Tibial nerve (tissue), 4 donors: ENCODE data around the gene GFRAL. TPM values are rescaled to one million over a fixed set of nuclear protein-coding genes. Genes with fewer than 3 reads are reported as not detected.

Experiments
- DNase-seq, 2 donors: peaks; one replicate each; pipeline ENCODE4 v3.0.0-alpha.2; 2019; ENCODE audit warnings: low spot score in 2 of 2
- H3K27ac ChIP-seq, 4 donors: fragments of 200-600 bp; sonication (generic) in 3 of 4; one replicate each; pipeline ENCODE4 v1.5.1; 2017 to 2019; ENCODE audit warnings: mild to moderate bottlenecking in 1 of 4
- H3K27me3 ChIP-seq, 2 donors: fragments of 200-600 bp; sonication (generic) in 1 of 2; one replicate each; pipeline versions ENCODE4 v1.5.1 to v1.6.0; 2017 to 2019
- H3K36me3 ChIP-seq, 3 donors: fragments of 200-600 bp; sonication (generic); one replicate each; pipeline ENCODE4 v1.5.1; 2018 to 2019
- H3K4me1 ChIP-seq, 4 donors: fragments of 200-600 bp; sonication (generic) in 3 of 4; one replicate each; pipeline ENCODE4 v1.5.1; 2017 to 2019
- H3K4me3 ChIP-seq, 4 donors: fragments of 200-600 bp; sonication (generic) in 3 of 4; one replicate each; pipeline ENCODE4 v1.5.1; 2017 to 2019; ENCODE audit warnings: mild to moderate bottlenecking in 1 of 4, moderate library complexity in 1 of 4
- H3K9me3 ChIP-seq, 4 donors: fragments of 200-600 bp; sonication (generic) in 3 of 4; one replicate each; pipeline ENCODE4 v1.5.1; 2017 to 2019
- EP300 ChIP-seq, 2 donors: sonication (generic); formaldehyde crosslinking; IDR thresholded peaks; one replicate each; pipeline ENCODE4 v1.6.1; 2017; ENCODE audit warnings: antibody characterized with exemption in 2 of 2, mild to moderate bottlenecking in 1 of 2
- POLR2A ChIP-seq, 2 donors: fragments of 450-650 bp; IDR thresholded peaks; one replicate each; pipeline ENCODE4 v1.6.1; 2017; ENCODE audit warnings: antibody characterized with exemption in 2 of 2, mild to moderate bottlenecking in 2 of 2, moderate library complexity in 2 of 2
- WGBS, 2 donors: methylation state at CpG; one replicate each; pipeline ENCODE4 v1.1.5; 2018; 5-methylcytosine and 5-hydroxymethylcytosine counted together
- total RNA-seq, 4 donors: library from RNA; depleted of rRNA; stranded (reverse); fragments of >200 nt; gene quantifications; one replicate each; pipeline ENCODE4 v1.1.0, GENCODE V29; 2016
- TF ChIP-seq, protein P1 (sequence below), 5 experiments: fragments of 200-600 bp in 3 of 5; fragments of 450-650 bp in 2 of 5; sonication (generic) in 3 of 5; IDR thresholded peaks; one replicate each; pipeline ENCODE4 v1.5.1; 2016 to 2019; ENCODE audit warnings: antibody characterized with exemption in 5 of 5, mild to moderate bottlenecking in 3 of 5, moderate library complexity in 2 of 5

Gene GFRAL
- total RNA-seq, 4 donors from 2014 or later, result not detected

DNA sequence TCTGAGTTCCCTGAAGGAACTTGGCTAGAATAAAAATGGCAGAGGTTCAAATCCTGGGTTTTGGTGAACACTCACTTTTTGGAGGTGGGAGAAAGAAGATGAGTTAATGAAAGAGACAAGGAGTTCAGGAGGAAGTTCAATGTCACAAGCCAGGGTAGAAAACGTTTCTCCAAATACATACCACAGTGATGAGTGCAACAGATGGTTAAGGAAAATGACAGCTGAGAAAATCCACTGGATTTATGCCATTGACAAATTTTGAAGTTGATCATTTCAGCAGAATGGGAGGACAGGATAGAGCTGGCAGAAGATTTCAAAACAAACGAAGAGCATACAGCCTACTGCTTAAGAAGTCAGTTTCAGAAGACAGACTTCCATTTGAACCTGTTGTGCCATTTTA, 122.7 kb downstream of the GFRAL start:
- H3K4me3 ChIP-seq, result no peak overlapping the region
- no peak for DNase-seq
- TF ChIP-seq POLR2A (IDR thresholded peaks at IDR 0.05) (no peak), EP300 (IDR thresholded peaks at IDR 0.05) (no peak)
- TF ChIP-seq, protein P1, sequence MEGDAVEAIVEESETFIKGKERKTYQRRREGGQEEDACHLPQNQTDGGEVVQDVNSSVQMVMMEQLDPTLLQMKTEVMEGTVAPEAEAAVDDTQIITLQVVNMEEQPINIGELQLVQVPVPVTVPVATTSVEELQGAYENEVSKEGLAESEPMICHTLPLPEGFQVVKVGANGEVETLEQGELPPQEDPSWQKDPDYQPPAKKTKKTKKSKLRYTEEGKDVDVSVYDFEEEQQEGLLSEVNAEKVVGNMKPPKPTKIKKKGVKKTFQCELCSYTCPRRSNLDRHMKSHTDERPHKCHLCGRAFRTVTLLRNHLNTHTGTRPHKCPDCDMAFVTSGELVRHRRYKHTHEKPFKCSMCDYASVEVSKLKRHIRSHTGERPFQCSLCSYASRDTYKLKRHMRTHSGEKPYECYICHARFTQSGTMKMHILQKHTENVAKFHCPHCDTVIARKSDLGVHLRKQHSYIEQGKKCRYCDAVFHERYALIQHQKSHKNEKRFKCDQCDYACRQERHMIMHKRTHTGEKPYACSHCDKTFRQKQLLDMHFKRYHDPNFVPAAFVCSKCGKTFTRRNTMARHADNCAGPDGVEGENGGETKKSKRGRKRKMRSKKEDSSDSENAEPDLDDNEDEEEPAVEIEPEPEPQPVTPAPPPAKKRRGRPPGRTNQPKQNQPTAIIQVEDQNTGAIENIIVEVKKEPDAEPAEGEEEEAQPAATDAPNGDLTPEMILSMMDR (IDR thresholded peaks at IDR 0.05), result no peak
- peaks cover 0 to 16% (median 0%) of the 10 kb centered on the region in 4 donors for H3K4me1 ChIP-seq
- no peak overlapping the region for H3K27ac ChIP-seq
- no peaks in the 10 kb centered on the region for H3K9me3 ChIP-seq
- WGBS, 2 donors, result 37 to 42% methylated on average over 2 of the region's 2 CpGs
- H3K36me3 ChIP-seq, result no peaks in the 10 kb centered on the region
- H3K27me3 ChIP-seq, result no peaks in the 10 kb centered on the region

Other genes with a start within 250 kb of the GFRAL start
- gene HCRTR2, start 153.0 kb upstream of the GFRAL start, total RNA-seq, result not detected